ENCODE measurements around the gene HAAO. TPM values are rescaled to one million over a fixed set of nuclear protein-coding genes. Genes with fewer than 3 reads are reported as not detected.
A peak's percentile ranks its signal among the peaks of the same experiment; 100 is the strongest.

The HAAO gene
- total RNA-seq (2021; fragmentation: NEBNext Ultra II Directional; extraction: Animal tissue kit (Norgen Biotek cat#: 25700)), result 2.5 and 3.2 TPM in 2 replicates
- polyA plus RNA-seq (2011; rRNA removed), result 7.0 and 9.5 TPM in 2 replicates
- 5.4 TPM for polyA plus RNA-seq (2011; cell fraction: cytosol; rRNA removed)
- 12.8 TPM for polyA plus RNA-seq (2011; cell fraction: nucleus; rRNA removed)
- 2.2 to 6.4 TPM (median 4.5 TPM) in 4 replicates for polyA plus RNA-seq (2012, experiment 1 of 2)
- 2.6 TPM for polyA plus RNA-seq (2012, experiment 2 of 2)
- 1.8 TPM for polyA plus RNA-seq (2013, experiment 1 of 2)
- polyA plus RNA-seq (2013, experiment 2 of 2), result 1.7 TPM
- polyA minus RNA-seq (2011; rRNA and poly(A)+ RNA removed), result 3.3 and 5.6 TPM in 2 replicates
- 1.4 TPM for polyA minus RNA-seq (2011; cell fraction: cytosol; rRNA and poly(A)+ RNA removed)
- polyA minus RNA-seq (2011; cell fraction: nucleus; rRNA and poly(A)+ RNA removed), result 5.7 TPM
- long read RNA-seq, experiment 1, result 0 reads
- long read RNA-seq, experiment 2, result 0 reads

GRCh38 chr2:42792583-42793333 lies at the start of gene HAAO:
TSS of gene HAAO (minus strand) at chr2:42792583. CDS start at chr2:42792536, 47 bp downstream.
- Histone ChIP-seq H3K79me1 (ENCODE audit: low read depth, low read length) (no peaks in the 10 kb centered on the region), H2BK12ac (ENCODE audit: low read depth, low read length) (peak within 1 kb of the TSS; percentile 81), H3K79me2 (ENCODE audit: control insufficient read depth in 1 of 2, insufficient read depth in 2 of 2, low read length in 2 of 2) (no peaks in the 10 kb centered on the region), H2AFZ (ENCODE audit: low read length) (peak within 1 kb of the TSS; percentile 86), H3K9me3 (ENCODE audit: insufficient read depth in 2 of 2, low read depth in 1 of 2, low read length in 1 of 2) (no peaks in the 10 kb centered on the region), H4K20me1 (replicated peaks in 1 of 2; ENCODE audit: control insufficient read depth in 1 of 2, insufficient read depth in 2 of 2, low read length in 2 of 2) (no peaks in the 10 kb centered on the region), H4K5ac (ENCODE audit: insufficient read length, low read depth, low read length) (no peak within 1 kb of the TSS), H3K56ac (replicated peaks; ENCODE audit: insufficient read length, low read depth, low read length) (peak within 1 kb of the TSS; percentile 65), H4K8ac (ENCODE audit: extremely low read depth, insufficient read depth, low read length) (peak within 1 kb of the TSS; percentile 71), H3K4ac (replicated peaks; ENCODE audit: insufficient read length, low read depth, low read length) (peak within 1 kb of the TSS; percentile 40), H3K36me3 (ENCODE audit: control insufficient read depth in 2 of 4, insufficient read depth in 4 of 4, low read length in 3 of 4) (no peaks in the 10 kb centered on the region), H3K4me2 (ENCODE audit: insufficient read depth in 1 of 2, low read depth in 2 of 2, low read length in 2 of 2) (peak within 1 kb of the TSS; percentile 70 to 89), H2BK120ac (replicated peaks; ENCODE audit: low read depth, low read length) (no peak within 1 kb of the TSS), H3K14ac (ENCODE audit: insufficient read length) (no peak within 1 kb of the TSS), H3K23ac (ENCODE audit: insufficient read length) (no peak within 1 kb of the TSS), H2BK15ac (ENCODE audit: low read length) (no peak within 1 kb of the TSS), H3K27ac (ENCODE audit: low read depth, low read length) (no peak within 1 kb of the TSS), H2BK5ac (ENCODE audit: low read depth, low read length) (no peak within 1 kb of the TSS), H2AK5ac (ENCODE audit: low read depth, low read length) (no peak within 1 kb of the TSS; the same call in 1 of the 2 replicates), H3K23me2 (ENCODE audit: low read depth, low read length) (peaks cover 9% of the 10 kb centered on the region; the same call in 1 of the 2 replicates), H2BK20ac (ENCODE audit: low read length) (no peak within 1 kb of the TSS), H3K9ac (replicated peaks in 1 of 4; ENCODE audit: extremely low read depth in 1 of 4, low read depth in 3 of 4, low read length in 3 of 4) (peak within 1 kb of the TSS in 2 of 4 experiments; percentile 39 to 42; a peak in 5 of 7 replicates), H3K27me3 (replicated peaks in 1 of 4; ENCODE audit: control insufficient read depth in 3 of 4, extremely low read depth in 1 of 4, insufficient read depth in 3 of 4, low read length in 3 of 4) (peaks cover 0 to 18% (median 14%) of the 10 kb centered on the region in 4 experiments; a peak in 6 of 7 replicates), H3K4me3 (ENCODE audit: extremely low read depth in 1 of 4, insufficient read depth in 2 of 4, low read depth in 3 of 4, low read length in 4 of 4) (peak within 1 kb of the TSS; percentile 61 to 75 (median 69)), H3K4me1 (replicated peaks in 1 of 4; ENCODE audit: control insufficient read depth in 3 of 4, insufficient read depth in 4 of 4, low read length in 3 of 4) (peaks cover 2 to 10% (median 5%) of the 10 kb centered on the region in 4 experiments; a peak in 6 of 7 replicates), H3K18ac (ENCODE audit: extremely low read depth, low read length) (peak within 1 kb of the TSS; percentile 91), H4K91ac (replicated peaks; ENCODE audit: insufficient read length, low read length) (peak within 1 kb of the TSS; percentile 14)
- ChIA-PET POLR2A (ENCODE audit: partially characterized antibody) (interaction anchor here (0.6 to 5.9 kb wide), 6 partner anchors 8 to 39 kb away, joined by 3 to 61 read pairs (median 4); no protein-coding TSS in a partner anchor), CTCF (ENCODE audit: partially characterized antibody) (interaction anchor here (0.8 to 1.1 kb wide), 5 partner anchors 12 to 22 kb away, joined by 3 to 4 read pairs (median 3); no protein-coding TSS in a partner anchor)
- WGBS, 2 experiments (ENCODE audit: extremely low coverage in 1 of 2, insufficient coverage in 1 of 2, insufficient read length in 1 of 2, insufficient replicate concordance in 2 of 2, low coverage in 1 of 2, low lambda C conversion rate in 2 of 2, missing lambda C conversion rate in 1 of 2), result 1% methylated on average over 54 of the region's 75 CpGs; no CpG with 5 or more reads in 1 of the 2 experiments
- no peak for FAIRE-seq
- DNase-seq (ENCODE audit: low read depth in 1 of 2, low spot score in 2 of 2), result peak in 1 of 2 experiments; percentile 77
- TF ChIP-seq CTCF (IDR thresholded peaks at IDR 0.05; ENCODE audit: control extremely low read depth in 1 of 3, insufficient read depth in 1 of 3, low read depth in 1 of 3, low read length in 3 of 3) (peak; percentile 1 to 17 (median 6); a peak in 3 of 4 replicates), CTBP2 (IDR thresholded peaks at IDR 0.05; ENCODE audit: borderline replicate concordance, insufficient read depth, insufficient read length, low read length) (no peak), SUZ12 (IDR thresholded peaks at IDR 0.05; ENCODE audit: low read length) (peak; percentile 48), RNF2 (IDR thresholded peaks at IDR 0.05; ENCODE audit: borderline replicate concordance, low read depth, low read length, missing control alignments, poor library complexity, severe bottlenecking) (peak; percentile 7), ZNF274 (IDR thresholded peaks at IDR 0.05; ENCODE audit: borderline replicate concordance, extremely low read depth, low read length) (no peak)

Measured in H1 (cell line).